Mucosa of rectum (tissue), 2 donors: Measurements from ENCODE around the gene HAUS8.
"Not testable (repeated sequence)": the region's sequence is repeated elsewhere in the genome, so short reads cannot be mapped to it uniquely, and the experiment has no call there.

Experiments used
- H3K27ac ChIP-seq, 2 donors: one replicate each; pipeline ENCODE4 v1.7.0; 2013; ENCODE audit warnings: inconsistent platforms in 2 of 2, low read depth in 2 of 2, low read length in 2 of 2
- H3K27me3 ChIP-seq, 2 donors: one replicate each; pipeline ENCODE4 v1.7.0; 2013; ENCODE audit warnings: low read length in 2 of 2; ENCODE audit not compliant: control insufficient read depth in 2 of 2, insufficient read depth in 2 of 2
- H3K36me3 ChIP-seq, 2 donors: one replicate each; pipeline ENCODE4 v1.7.0; 2013; ENCODE audit warnings: low read length in 2 of 2; ENCODE audit not compliant: control insufficient read depth in 2 of 2, insufficient read depth in 2 of 2
- H3K4me1 ChIP-seq, 2 donors: one replicate each; pipeline ENCODE4 v1.7.0; 2013; ENCODE audit warnings: low read length in 2 of 2, mild to moderate bottlenecking in 1 of 2; ENCODE audit not compliant: control insufficient read depth in 2 of 2, insufficient read depth in 2 of 2
- H3K4me3 ChIP-seq, 2 donors: one replicate each; pipeline ENCODE4 v1.7.0; 2013; ENCODE audit warnings: low read length in 2 of 2
- H3K9ac ChIP-seq, 2 donors: one replicate each; pipeline ENCODE4 v1.7.0; 2013; ENCODE audit warnings: low read length in 2 of 2, low read depth in 1 of 2, mild to moderate bottlenecking in 1 of 2
- H3K9me3 ChIP-seq, 2 donors: one replicate each; pipeline ENCODE4 v1.7.0; 2013; ENCODE audit warnings: low read length in 2 of 2; ENCODE audit not compliant: control insufficient read depth in 2 of 2
- donor health status: healthy.
- donor health status: Normal muscosa, but diverticular disease.

The HAUS8 gene

DNA sequence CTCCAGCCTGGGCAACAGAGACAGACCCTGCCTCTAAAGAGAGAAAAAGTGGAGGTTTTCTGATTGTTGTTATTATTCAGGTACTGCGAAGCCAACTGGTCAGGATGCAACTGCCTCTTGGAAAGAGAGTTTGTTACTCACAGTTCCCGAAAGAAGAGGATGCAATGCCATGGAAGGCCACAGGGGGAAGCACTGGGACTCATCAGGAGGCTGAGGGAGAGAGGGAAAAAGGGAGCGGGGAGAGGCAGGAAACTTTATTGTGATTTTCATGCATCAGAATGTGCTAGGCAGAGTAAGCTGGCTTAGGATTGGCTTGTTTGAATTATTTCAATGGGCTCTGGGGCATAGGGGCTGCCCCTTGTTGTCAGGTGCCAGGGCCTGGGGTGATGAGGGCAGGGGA lies 27.9 kb upstream of the HAUS8 start:
- H3K27me3 ChIP-seq = no peaks in the 10 kb centered on the region
- H3K9me3 ChIP-seq = no peaks in the 10 kb centered on the region
- H3K36me3 ChIP-seq = peaks cover 25 to 28% of the 10 kb centered on the region in 2 donors
- no peak overlapping the region for H3K4me3 ChIP-seq
- H3K4me1 ChIP-seq = peaks cover 6 to 9% of the 10 kb centered on the region in 2 donors
- no peak overlapping the region for H3K27ac ChIP-seq
- no peak overlapping the region for H3K9ac ChIP-seq

DNA sequence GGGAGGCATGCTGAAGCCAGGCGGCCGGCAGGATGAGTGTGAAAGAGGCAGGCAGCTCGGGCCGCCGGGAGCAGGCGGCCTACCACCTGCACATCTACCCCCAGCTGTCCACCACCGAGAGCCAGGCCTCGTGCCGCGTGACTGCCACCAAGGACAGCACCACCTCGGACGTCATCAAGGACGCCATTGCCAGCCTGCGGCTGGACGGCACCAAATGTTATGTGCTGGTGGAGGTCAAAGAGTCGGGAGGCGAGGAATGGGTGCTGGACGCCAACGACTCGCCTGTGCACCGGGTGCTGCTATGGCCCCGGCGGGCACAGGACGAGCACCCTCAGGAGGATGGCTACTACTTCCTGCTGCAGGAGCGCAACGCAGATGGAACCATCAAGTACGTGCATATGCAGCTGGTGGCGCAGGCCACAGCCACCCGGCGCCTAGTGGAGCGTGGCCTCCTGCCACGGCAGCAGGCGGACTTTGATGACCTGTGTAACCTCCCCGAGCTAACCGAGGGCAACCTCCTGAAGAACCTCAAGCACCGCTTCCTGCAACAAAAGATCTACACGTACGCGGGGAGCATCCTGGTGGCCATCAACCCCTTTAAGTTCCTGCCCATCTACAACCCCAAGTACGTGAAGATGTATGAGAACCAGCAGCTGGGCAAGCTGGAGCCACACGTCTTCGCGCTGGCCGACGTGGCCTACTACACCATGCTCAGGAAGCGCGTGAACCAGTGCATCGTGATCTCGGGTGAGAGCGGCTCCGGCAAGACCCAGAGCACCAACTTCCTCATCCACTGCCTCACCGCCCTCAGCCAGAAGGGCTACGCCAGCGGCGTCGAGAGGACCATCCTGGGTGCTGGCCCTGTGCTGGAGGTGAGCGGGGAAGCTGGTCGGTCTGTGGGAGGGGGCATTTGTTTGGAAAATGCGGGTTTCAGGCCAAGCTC lies 26.7 kb upstream of the HAUS8 start:
- Histone ChIP-seq H3K4me1 (peaks cover 0 to 7% of the 10 kb centered on the region in 2 donors), H3K27ac (no peak overlapping the region), H3K36me3 (peaks cover 25 to 28% of the 10 kb centered on the region in 2 donors), H3K9me3 (no peaks in the 10 kb centered on the region), H3K4me3 (no peak overlapping the region), H3K27me3 (no peaks in the 10 kb centered on the region), H3K9ac (no peak overlapping the region)

DNA sequence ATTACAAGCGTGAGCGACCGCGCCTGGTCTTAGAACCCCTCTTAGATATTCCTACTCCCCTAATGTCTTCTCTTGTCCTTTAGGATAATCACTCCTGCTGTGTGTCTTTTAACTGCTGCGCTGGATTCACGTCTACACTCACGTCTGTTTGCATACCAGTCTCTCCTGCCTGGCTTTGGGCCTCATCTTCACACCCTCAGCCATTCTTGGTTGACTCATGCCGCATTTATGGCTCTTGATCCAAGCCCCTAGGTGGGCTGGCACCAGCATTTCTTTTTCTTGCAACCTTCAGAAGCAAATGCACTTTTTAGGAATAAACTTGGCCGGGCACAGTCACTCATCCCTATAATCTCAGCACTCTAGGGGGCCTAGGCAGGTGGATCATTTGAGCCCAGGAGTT lies 23.1 kb upstream of the HAUS8 start:
- Histone ChIP-seq H3K4me3 (no peak overlapping the region), H3K4me1 (peaks cover 0 to 7% of the 10 kb centered on the region in 2 donors), H3K9ac (no peak overlapping the region), H3K27ac (no peak overlapping the region), H3K27me3 (no peaks in the 10 kb centered on the region), H3K9me3 (no peaks in the 10 kb centered on the region), H3K36me3 (peaks cover 19 to 21% of the 10 kb centered on the region in 2 donors)

DNA sequence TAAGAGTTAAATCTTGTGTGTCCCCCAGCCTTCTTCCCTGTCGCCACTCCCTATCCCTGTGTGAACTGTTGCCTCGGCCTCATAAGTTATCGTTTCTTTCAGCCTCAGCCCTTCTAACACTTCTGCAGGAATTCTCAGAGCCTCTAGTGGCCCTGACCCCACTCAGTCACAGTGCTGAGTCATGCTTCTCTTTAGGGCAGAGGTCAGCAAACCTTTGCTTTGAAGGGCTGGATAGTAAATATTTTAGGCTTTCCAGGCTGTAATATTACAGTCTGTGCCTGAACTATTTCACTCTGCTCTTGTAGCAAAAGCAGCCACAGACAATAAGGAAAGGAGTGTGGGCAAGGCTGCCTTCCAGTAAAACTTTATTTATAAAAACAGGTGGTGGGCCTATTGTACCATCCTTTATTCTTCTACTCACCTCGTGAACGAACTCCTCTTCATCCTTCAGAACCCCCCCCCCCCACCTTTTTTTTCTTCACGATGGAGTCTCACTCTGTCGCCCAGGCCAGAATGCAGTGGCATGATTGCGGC lies 22.4 kb upstream of the HAUS8 start:
- Histone ChIP-seq H3K4me1 (peaks cover 0 to 8% of the 10 kb centered on the region in 2 donors), H3K9ac (no peak overlapping the region), H3K4me3 (no peak overlapping the region), H3K9me3 (no peaks in the 10 kb centered on the region), H3K27me3 (no peaks in the 10 kb centered on the region), H3K36me3 (peaks cover 12 to 15% of the 10 kb centered on the region in 2 donors), H3K27ac (peak overlapping the region in 1 of 2 donors; percentile 23)

DNA sequence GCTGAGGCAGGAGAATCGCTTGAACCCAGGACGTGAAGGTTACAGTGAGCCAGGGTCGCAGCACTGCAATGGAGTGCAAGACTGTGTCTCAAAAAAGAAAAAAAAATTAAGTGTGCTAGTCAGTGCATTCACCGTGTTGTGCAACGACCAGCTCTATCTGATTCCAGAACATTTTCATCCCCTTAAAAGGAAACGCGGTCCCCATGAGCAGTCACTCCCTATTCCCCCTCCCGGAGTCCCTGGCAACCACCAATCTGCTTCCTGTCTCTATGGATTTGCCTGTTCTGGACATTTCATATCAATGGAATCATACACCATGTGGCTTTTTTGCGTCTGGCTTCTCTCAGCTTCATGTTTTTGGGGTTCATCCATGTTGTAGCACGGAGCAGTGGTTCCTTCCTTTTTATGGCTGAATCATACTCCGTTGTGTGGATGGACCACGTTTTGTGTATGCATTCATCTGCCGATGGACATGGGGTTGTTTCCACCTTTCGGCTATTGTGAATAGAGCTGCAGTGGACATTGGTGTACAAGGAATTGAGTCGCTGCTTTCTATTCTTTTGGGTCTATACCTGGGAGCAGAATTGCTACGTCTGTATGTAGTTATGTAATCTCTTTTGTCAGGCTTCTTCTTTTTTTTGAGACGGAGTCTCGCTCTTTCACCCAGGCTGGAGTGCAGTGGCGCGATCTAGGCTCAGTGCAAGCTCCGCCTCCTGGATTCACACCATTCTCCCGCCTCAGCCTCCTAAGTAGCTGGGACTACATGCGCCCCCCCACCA lies 20.1 kb upstream of the HAUS8 start:
- H3K27ac ChIP-seq = peak overlapping the region; percentile 64 to 70
- H3K4me3 ChIP-seq = no peak overlapping the region
- H3K27me3 ChIP-seq = no peaks in the 10 kb centered on the region
- peaks cover 0 to 2% of the 10 kb centered on the region in 2 donors for H3K36me3 ChIP-seq
- peaks cover 11% of the 10 kb centered on the region in 2 donors for H3K4me1 ChIP-seq
- H3K9me3 ChIP-seq = no peaks in the 10 kb centered on the region
- no peak overlapping the region for H3K9ac ChIP-seq

DNA sequence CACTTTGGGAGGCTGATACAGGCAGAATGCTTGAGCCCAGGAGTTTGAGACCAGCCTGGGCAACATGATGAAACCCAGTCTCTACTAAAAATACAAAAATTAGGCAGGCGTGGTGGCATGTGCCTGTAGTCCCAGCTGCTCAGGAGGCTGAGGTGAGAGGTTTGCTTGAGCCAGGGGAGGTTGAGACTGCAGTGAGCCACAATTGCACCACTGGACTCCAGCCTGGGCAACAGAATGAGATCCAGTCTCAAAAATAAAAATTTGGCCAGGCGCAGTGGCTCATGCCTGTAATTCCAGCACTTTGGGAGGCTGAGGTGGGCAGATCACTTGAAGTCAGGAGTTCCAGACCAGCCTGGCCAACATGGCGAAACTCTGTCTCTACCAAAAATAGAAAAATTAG lies 19.4 kb upstream of the HAUS8 start:
- peaks cover 13 to 15% of the 10 kb centered on the region in 2 donors for H3K4me1 ChIP-seq
- not testable (repeated sequence) for H3K36me3 ChIP-seq, H3K27me3 ChIP-seq, H3K4me3 ChIP-seq, H3K9me3 ChIP-seq, H3K9ac ChIP-seq
- H3K27ac ChIP-seq = peak overlapping the region; percentile 48 to 64

DNA sequence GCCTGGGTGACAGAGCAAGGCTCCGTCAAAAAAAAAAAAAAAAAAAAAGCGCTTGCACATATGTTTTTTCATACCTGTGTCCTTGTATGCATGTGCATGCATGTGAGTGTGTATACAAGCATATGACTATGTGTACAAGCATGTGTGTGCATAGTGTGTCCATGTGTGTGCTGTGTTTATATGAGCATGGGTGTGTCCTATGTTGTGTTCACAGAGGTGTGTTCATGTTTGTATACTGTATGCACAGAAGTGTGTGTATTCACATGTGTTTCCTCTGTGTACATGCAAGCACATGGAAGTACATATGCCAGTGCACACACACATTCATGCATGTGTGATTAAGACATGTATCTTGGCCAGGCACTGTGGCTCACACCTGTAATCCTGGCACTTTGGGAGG lies 17.4 kb upstream of the HAUS8 start:
- Histone ChIP-seq H3K36me3 (no peaks in the 10 kb centered on the region), H3K27me3 (no peaks in the 10 kb centered on the region), H3K9ac (no peak overlapping the region), H3K9me3 (no peaks in the 10 kb centered on the region), H3K4me1 (peaks cover 13 to 15% of the 10 kb centered on the region in 2 donors), H3K4me3 (no peak overlapping the region), H3K27ac (no peak overlapping the region)

DNA sequence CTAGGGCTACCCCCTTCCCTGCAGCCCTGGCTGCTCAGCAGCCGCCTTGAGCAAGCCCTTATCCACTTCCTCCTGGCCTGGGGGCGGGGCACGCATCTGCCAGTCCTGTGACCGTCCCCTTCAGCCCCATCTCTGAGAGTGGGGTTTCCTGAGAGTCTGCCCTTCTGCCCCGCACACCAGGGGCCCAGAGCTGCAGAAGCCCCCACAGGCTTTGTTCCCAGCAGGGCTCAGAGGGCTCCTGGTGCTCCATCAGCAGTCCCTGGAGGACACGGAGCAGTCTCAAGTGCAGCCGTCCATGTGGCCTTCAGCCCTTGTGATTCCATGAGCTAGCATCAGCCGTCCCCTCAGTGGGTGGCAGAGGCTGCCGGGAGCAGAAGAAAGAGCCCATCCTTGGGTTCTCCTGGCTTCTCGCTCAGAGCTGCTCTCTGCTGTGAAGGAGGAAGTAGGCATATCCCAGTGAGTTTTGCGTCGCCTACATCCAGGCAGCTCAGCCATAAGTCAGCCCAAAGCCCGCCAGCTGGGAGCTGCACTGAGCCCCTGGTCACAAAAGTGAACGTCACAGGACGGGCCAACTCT lies 16.6 kb upstream of the HAUS8 start:
- peaks cover 7 to 15% of the 10 kb centered on the region in 2 donors for H3K4me1 ChIP-seq
- H3K36me3 ChIP-seq = no peaks in the 10 kb centered on the region
- no peaks in the 10 kb centered on the region for H3K27me3 ChIP-seq
- no peak overlapping the region for H3K9ac ChIP-seq
- H3K4me3 ChIP-seq = peak overlapping the region in 1 of 2 donors; percentile 3
- peak overlapping the region; percentile 33 to 75 for H3K27ac ChIP-seq
- no peaks in the 10 kb centered on the region for H3K9me3 ChIP-seq

DNA sequence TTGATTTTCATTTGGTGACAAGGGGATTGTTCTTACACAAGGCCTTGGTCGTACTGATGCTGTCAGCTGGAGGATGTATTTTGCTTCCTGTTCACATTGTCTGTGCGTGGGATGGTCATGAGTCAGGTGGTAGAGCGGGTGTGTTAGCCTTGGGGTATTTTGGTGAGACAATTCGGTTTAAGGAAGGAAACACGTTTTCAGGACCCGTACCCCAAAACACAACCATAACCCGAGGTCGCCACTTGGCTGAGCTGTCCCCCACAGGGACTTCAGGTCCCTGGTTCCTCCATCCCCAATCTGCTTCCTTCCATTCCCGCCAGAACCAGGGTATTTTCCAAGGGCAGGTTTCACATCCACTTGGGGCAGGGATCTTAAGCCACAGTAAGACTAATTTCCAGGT lies 15.3 kb upstream of the HAUS8 start:
- Histone ChIP-seq H3K36me3 (peaks cover 0 to 2% of the 10 kb centered on the region in 2 donors), H3K9ac (no peak overlapping the region), H3K27ac (peak overlapping the region; percentile 63 to 73), H3K27me3 (no peaks in the 10 kb centered on the region), H3K4me3 (no peak overlapping the region), H3K9me3 (no peaks in the 10 kb centered on the region), H3K4me1 (peaks cover 7 to 15% of the 10 kb centered on the region in 2 donors)
